Calu3 (cell line): ENCODE results near the gene C16orf90. TPM values are rescaled to one million over a fixed set of nuclear protein-coding genes. Genes with fewer than 3 reads are reported as not detected.

Experiments used
- BruUV-seq: library from RNA; stranded (reverse); fragments of 400-500 nt; replicated peaks from 2 replicates; lab custom pipeline; 2021; lab: Mats Ljungman, UMichigan
- CTCF ChIA-PET: fragments of 300-600 bp; sonication (Branson Sonifier 250); formaldehyde crosslinking; loops from one replicate; lab custom pipeline; 2022; ENCODE audit warnings: antibody characterized with exemption; lab: Charles Lee
- DNase-seq: peaks from one replicate; pipeline ENCODE4 v3.0.0; 2022
- H3K27ac Mint-ChIP-seq: one replicate; pipeline ENCODE4 v1.8.0; 2022; ENCODE audit warnings: mixed read lengths; ENCODE audit not compliant: unreplicated experiment
- H3K27me3 Mint-ChIP-seq: one replicate; pipeline ENCODE4 v1.8.0; 2022; ENCODE audit warnings: mixed read lengths; ENCODE audit not compliant: unreplicated experiment
- H3K36me3 Mint-ChIP-seq: one replicate; pipeline ENCODE4 v1.8.0; 2022; ENCODE audit warnings: mild to moderate bottlenecking, moderate library complexity, mixed read lengths; ENCODE audit not compliant: insufficient read depth, unreplicated experiment
- H3K4me1 Mint-ChIP-seq: one replicate; pipeline ENCODE4 v1.8.0; 2022; ENCODE audit warnings: mild to moderate bottlenecking, low read depth, mixed read lengths; ENCODE audit not compliant: unreplicated experiment
- H3K4me3 Mint-ChIP-seq: one replicate; pipeline ENCODE4 v1.8.0; 2022; ENCODE audit warnings: mild to moderate bottlenecking, low read depth, moderate library complexity, mixed read lengths; ENCODE audit not compliant: unreplicated experiment
- H3K9me3 Mint-ChIP-seq: one replicate; pipeline ENCODE4 v1.8.0; 2022; ENCODE audit warnings: low read depth, mixed read lengths; ENCODE audit not compliant: unreplicated experiment
- intact Hi-C: fragments of 100-400 bp; cut with micrococcal nuclease; formaldehyde crosslinking; loops from one replicate; pipeline ENCODE4 v1.10.0; 2022; ENCODE audit not compliant: unreplicated experiment
- total RNA-seq: library from RNA; stranded (reverse); gene quantifications from 2 replicates; pipeline ENCODE4 v1.2.3, GENCODE V29; 2022
- TF ChIP-seq, protein P1 (sequence below): fragments of 200-600 bp; IDR thresholded peaks from one replicate; pipeline ENCODE4 v1.8.0; 2022; ENCODE audit warnings: antibody characterized with exemption; ENCODE audit not compliant: unreplicated experiment

Gene C16orf90
- total RNA-seq, 1 experiment from 2014 or later = not detected

DNA sequence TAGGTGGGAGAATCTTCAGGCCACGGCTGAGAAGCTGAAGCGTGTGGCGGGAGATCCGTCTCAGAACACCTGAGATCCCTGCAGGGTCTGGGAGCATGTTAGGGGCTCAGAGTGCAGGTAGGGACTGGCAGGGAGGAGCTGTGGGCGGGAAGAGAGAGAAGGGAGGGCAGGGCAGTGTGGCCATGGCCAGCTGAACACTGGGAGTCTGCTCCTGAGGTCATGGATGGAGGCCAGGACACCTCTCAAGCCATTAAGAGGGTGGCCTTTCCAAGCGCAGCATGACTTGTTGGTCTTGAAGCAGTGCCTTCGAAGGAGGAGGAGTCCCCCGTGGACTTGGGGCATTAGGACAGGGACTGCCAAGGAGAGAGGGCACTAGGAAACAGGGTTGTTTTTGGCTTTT is 28.1 kb downstream of the C16orf90 start:
- BruUV-seq = no TSS peak
- Mint-ChIP-seq H3K36me3 (peaks cover 7% of the 10 kb centered on the region), H3K27me3 (no peaks in the 10 kb centered on the region), H3K4me1 (peaks cover 9% of the 10 kb centered on the region), H3K9me3 (no peaks in the 10 kb centered on the region), H3K27ac (no peak overlapping the region), H3K4me3 (no peak overlapping the region)
- CTCF ChIA-PET = interaction anchor here (0.6 kb wide), 1 partner anchor 21 kb away, joined by 5 read pairs; no protein-coding TSS in a partner anchor
- intact Hi-C loops = no loop called here
- TF ChIP-seq, protein P1, sequence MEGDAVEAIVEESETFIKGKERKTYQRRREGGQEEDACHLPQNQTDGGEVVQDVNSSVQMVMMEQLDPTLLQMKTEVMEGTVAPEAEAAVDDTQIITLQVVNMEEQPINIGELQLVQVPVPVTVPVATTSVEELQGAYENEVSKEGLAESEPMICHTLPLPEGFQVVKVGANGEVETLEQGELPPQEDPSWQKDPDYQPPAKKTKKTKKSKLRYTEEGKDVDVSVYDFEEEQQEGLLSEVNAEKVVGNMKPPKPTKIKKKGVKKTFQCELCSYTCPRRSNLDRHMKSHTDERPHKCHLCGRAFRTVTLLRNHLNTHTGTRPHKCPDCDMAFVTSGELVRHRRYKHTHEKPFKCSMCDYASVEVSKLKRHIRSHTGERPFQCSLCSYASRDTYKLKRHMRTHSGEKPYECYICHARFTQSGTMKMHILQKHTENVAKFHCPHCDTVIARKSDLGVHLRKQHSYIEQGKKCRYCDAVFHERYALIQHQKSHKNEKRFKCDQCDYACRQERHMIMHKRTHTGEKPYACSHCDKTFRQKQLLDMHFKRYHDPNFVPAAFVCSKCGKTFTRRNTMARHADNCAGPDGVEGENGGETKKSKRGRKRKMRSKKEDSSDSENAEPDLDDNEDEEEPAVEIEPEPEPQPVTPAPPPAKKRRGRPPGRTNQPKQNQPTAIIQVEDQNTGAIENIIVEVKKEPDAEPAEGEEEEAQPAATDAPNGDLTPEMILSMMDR = no peak
- DNase-seq = no peak

DNA sequence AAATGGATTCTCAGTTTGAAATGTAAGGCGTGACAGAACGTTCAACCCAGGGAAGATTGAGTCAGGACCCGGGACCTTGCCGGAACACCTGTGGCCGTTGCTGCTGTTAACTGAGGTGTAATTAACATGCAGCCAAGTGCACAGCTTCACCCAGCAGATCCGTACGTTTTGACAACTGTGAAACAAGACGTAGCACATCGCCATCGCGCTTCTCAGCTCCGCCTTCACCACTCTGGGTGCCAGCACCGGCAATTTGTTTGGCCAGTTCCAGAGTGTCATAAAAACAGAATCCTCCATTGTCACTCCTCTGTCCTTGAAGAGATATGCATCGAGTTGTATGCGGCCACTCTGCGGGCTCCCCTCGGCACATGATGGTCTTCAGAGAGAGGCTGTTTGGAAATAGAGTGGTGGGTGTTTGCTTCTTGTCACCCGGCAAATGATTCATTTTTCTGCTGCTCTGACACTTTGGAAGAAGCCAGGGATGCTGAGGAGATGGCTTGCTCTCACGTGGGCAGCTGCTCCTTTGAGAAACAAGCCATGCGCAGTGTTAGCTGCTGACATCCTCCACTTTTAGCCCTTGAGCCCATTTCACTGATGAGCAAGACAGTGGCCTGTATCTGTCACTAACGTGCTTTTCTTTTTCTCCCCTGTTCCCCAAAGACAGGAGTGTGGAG is 29.2 kb downstream of the C16orf90 start:
- DNase-seq = no peak
- no peak overlapping the region for H3K27ac Mint-ChIP-seq
- H3K27me3 Mint-ChIP-seq = no peaks in the 10 kb centered on the region
- no peak overlapping the region for H3K4me3 Mint-ChIP-seq
- intact Hi-C loops = no loop called here
- BruUV-seq = no TSS peak
- H3K36me3 Mint-ChIP-seq = peaks cover 7% of the 10 kb centered on the region
- peaks cover 14% of the 10 kb centered on the region for H3K4me1 Mint-ChIP-seq
- H3K9me3 Mint-ChIP-seq = no peaks in the 10 kb centered on the region
- TF ChIP-seq, protein P1 = no peak
- CTCF ChIA-PET = interaction anchor here (0.6 kb wide), 1 partner anchor 591 kb away, joined by 5 read pairs; no protein-coding TSS in a partner anchor

DNA sequence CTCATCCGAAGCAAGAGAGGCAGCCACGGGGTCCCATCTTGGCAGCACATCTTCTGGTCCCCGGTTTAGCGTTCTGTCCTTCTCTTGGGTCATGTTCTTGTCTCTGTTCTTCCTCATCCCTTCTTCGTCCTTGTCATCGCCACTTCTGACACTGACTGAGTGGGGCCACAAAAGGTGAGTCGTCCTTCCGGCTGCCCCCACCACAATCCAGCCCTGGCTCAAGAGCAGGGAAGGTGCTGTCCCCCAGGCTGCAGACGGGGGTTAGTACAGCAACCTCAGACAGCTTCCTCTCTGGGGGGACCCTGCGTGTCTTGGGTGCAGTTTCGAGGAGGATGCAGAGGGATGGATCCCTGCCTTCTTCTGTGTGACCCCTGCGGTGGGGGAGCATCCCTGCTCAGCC is 30.0 kb downstream of the C16orf90 start:
- no TSS peak for BruUV-seq
- DNase-seq = no peak
- no peak overlapping the region for H3K27ac Mint-ChIP-seq
- no peaks in the 10 kb centered on the region for H3K27me3 Mint-ChIP-seq
- H3K4me1 Mint-ChIP-seq = peaks cover 21% of the 10 kb centered on the region
- CTCF ChIA-PET = interaction anchor here (0.6 kb wide), 1 partner anchor 590 kb away, joined by 5 read pairs; no protein-coding TSS in a partner anchor
- TF ChIP-seq, protein P1 = no peak
- intact Hi-C loops = no loop called here
- no peak overlapping the region for H3K4me3 Mint-ChIP-seq
- no peaks in the 10 kb centered on the region for H3K9me3 Mint-ChIP-seq
- H3K36me3 Mint-ChIP-seq = peaks cover 7% of the 10 kb centered on the region

- CTCF ChIA-PET = no interaction called here
- TF ChIP-seq, protein P1 = no peak
- Mint-ChIP-seq H3K4me3 (no peak overlapping the region), H3K4me1 (peaks cover 28% of the 10 kb centered on the region), H3K27me3 (no peaks in the 10 kb centered on the region), H3K9me3 (no peaks in the 10 kb centered on the region), H3K27ac (no peak overlapping the region), H3K36me3 (peaks cover 31% of the 10 kb centered on the region)
- DNase-seq = no peak
- no TSS peak for BruUV-seq
- intact Hi-C loops = no loop called here
These were observed 34.1 kb downstream of the C16orf90 start for GRCh38 chr16:3461151-3461550.
